Adrenal gland (tissue), 5 donors: Measurements from ENCODE around the gene OVAAL.

Experiments used
- CTCF ChIP-seq, 6 experiments: fragments of 450-650 bp in 4 of 6; fragments of 200-600 bp in 2 of 6; sonication (generic) in 1 of 6; IDR thresholded peaks; 1 replicate in 5 of 6; 2 replicates in 1 of 6; pipeline versions ENCODE4 v1.5.1 to v1.8.0; 2016 to 2021; ENCODE audit warnings: antibody characterized with exemption in 6 of 6, mild to moderate bottlenecking in 2 of 6, moderate library complexity in 1 of 6
- POLR2A ChIP-seq, 2 donors: fragments of 450-650 bp; IDR thresholded peaks; one replicate each; pipeline ENCODE4 v1.6.1; 2017; ENCODE audit warnings: antibody characterized with exemption in 2 of 2, mild to moderate bottlenecking in 2 of 2, moderate library complexity in 1 of 2
- donor health status: DM: no; HTN: no; CAD: no.

DNA sequence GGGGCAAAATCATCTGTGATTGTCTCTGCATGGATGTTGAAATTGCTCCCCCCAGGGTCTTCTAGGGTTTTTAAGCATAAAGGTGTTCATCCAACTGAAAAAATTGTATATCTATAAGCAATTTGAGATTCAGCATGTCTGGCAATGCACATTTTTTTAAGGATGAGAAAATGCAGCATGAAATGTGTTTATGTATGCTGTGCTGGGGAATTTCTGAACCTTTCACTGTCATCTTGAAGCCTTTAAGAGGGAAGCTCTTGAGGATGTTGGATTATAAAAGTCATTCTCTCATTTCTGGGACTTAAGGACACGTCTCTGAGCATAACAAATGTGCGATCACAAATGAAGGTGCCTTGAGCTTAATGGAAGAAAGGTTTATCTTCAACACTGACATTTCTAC is 9.4 kb downstream of the OVAAL start:
- TF ChIP-seq CTCF (IDR thresholded peaks at IDR 0.05) (no peak), POLR2A (IDR thresholded peaks at IDR 0.05) (no peak)
